Endodermal cell (in vitro differentiated cells): ENCODE results near the gene ANKS1B. TPM values are rescaled to one million over a fixed set of nuclear protein-coding genes. Genes with fewer than 3 reads are reported as not detected.
"Not testable (repeated sequence)": the region's sequence is repeated elsewhere in the genome, so short reads cannot be mapped to it uniquely, and the experiment has no call there.

ENCODE experiments used
- DNase-seq: peaks from one replicate; pipeline ENCODE4 v3.0.0-alpha.2; 2017
- H3K27ac ChIP-seq: 2 replicates; pipeline ENCODE4 v1.5.1; 2013; ENCODE audit warnings: mild to moderate bottlenecking, low read depth, low read length, moderate library complexity
- H3K27me3 ChIP-seq: 2 replicates; pipeline ENCODE4 v1.6.1; 2013; ENCODE audit warnings: mild to moderate bottlenecking, low read length, moderate library complexity; ENCODE audit not compliant: insufficient read depth, control insufficient read depth, poor library complexity, severe bottlenecking
- H3K36me3 ChIP-seq: 2 replicates; pipeline ENCODE4 v1.7.0; 2013; ENCODE audit warnings: mild to moderate bottlenecking, low read length, moderate library complexity; ENCODE audit not compliant: control insufficient read depth, insufficient read depth
- H3K4me1 ChIP-seq: one replicate; pipeline ENCODE4 v1.7.0; 2013; ENCODE audit warnings: low read length; ENCODE audit not compliant: control insufficient read depth, insufficient read depth
- H3K4me3 ChIP-seq: 2 replicates; pipeline ENCODE4 v1.5.1; 2013; ENCODE audit warnings: mild to moderate bottlenecking, low read length, moderate library complexity
- H3K9ac ChIP-seq: 2 replicates; pipeline ENCODE4 v1.6.1; 2013; ENCODE audit warnings: mild to moderate bottlenecking, low read length, moderate library complexity; ENCODE audit not compliant: poor library complexity, severe bottlenecking; ENCODE audit errors: extremely low read depth
- H3K9me3 ChIP-seq: 2 replicates; pipeline ENCODE4 v1.6.1; 2013; ENCODE audit warnings: mild to moderate bottlenecking, low read length, moderate library complexity; ENCODE audit not compliant: control insufficient read depth
- H3K27ac Mint-ChIP-seq: 2 replicates; pipeline ENCODE4 v1.8.0; 2020; ENCODE audit warnings: mixed read lengths
- H3K27me3 Mint-ChIP-seq: 2 replicates; pipeline ENCODE4 v1.8.0; 2021; ENCODE audit warnings: mild to moderate bottlenecking, mixed read lengths; ENCODE audit not compliant: insufficient read depth
- H3K36me3 Mint-ChIP-seq: 2 replicates; pipeline ENCODE4 v1.8.0; 2020; ENCODE audit warnings: low read depth, mixed read lengths
- H3K4me1 Mint-ChIP-seq: 2 replicates; pipeline ENCODE4 v1.8.0; 2020; ENCODE audit warnings: mixed read lengths
- H3K4me3 Mint-ChIP-seq: 2 replicates; pipeline ENCODE4 v1.8.0; 2020; ENCODE audit warnings: mild to moderate bottlenecking, moderate library complexity, mixed read lengths
- H3K9me3 Mint-ChIP-seq: 2 replicates; pipeline ENCODE4 v1.8.0; 2020; ENCODE audit warnings: mild to moderate bottlenecking, mixed read lengths
- CTCF ChIP-seq: fragments of 200-600 bp; sonication (generic); conservative IDR thresholded peaks from 2 replicates; pipeline ENCODE4 v1.5.0; 2021; ENCODE audit warnings: antibody characterized with exemption, mild to moderate bottlenecking
- WGBS, 2 experiments: methylation state at CpG; one replicate each; pipeline versions ENCODE4 v1.1.5 to v1.1.7; 2013; ENCODE audit warnings: missing lambda C conversion rate in 2 of 2, mixed read lengths in 1 of 2; ENCODE audit not compliant: insufficient coverage in 1 of 2, insufficient read length in 1 of 2; 5-methylcytosine and 5-hydroxymethylcytosine counted together
- total RNA-seq, 2 donors: library from RNA; stranded (reverse); fragmentation: NEBNext Ultra II Directional in 1 of 2; extraction: Animal tissue kit (Norgen Biotek cat#: 25700) in 1 of 2; gene quantifications; 2 replicates in 1 of 2; 3 replicates in 1 of 2; pipeline ENCODE4 v1.2.1, GENCODE V29; 2021

ANKS1B gene
- total RNA-seq, 2 donors from 2014 or later: 28.5 to 65.8 TPM

GRCh38 chr12:99330216-99330615 is 654.5 kb downstream of the ANKS1B start:
- H3K36me3 Mint-ChIP-seq: no peaks in the 10 kb centered on the region
- no peak for DNase-seq
- Histone ChIP-seq H3K27ac (no peak overlapping the region), H3K27me3 (no peaks in the 10 kb centered on the region), H3K4me1 (no peaks in the 10 kb centered on the region), H3K9me3 (no peaks in the 10 kb centered on the region), H3K4me3 (no peak overlapping the region), H3K9ac (no peak overlapping the region), H3K36me3 (no peaks in the 10 kb centered on the region)
- no peaks in the 10 kb centered on the region for H3K27me3 Mint-ChIP-seq
- H3K9me3 Mint-ChIP-seq: no peaks in the 10 kb centered on the region
- H3K4me1 Mint-ChIP-seq: no peaks in the 10 kb centered on the region
- TF ChIP-seq CTCF: no peak
- 70% methylated on average over 1 of the region's 1 CpG; no CpG with 5 or more reads in 1 of the 2 experiments for WGBS, 2 experiments
- no peak overlapping the region for H3K27ac Mint-ChIP-seq
- H3K4me3 Mint-ChIP-seq: no peak overlapping the region

- H3K9ac ChIP-seq, H3K27me3 Mint-ChIP-seq, H3K4me3 ChIP-seq, H3K9me3 ChIP-seq, H3K36me3 Mint-ChIP-seq, H3K4me1 ChIP-seq, H3K36me3 ChIP-seq, H3K27ac Mint-ChIP-seq, H3K4me3 Mint-ChIP-seq, DNase-seq, H3K27ac ChIP-seq, H3K4me1 Mint-ChIP-seq, H3K27me3 ChIP-seq: not testable (repeated sequence)
- peaks cover 45% of the 10 kb centered on the region for H3K9me3 Mint-ChIP-seq
- WGBS, 2 experiments: 95% methylated on average over 7 of the region's 9 CpGs; no CpG with 5 or more reads in 1 of the 2 experiments
Measured at GRCh38 chr12:99321210-99321609, 663.5 kb downstream of the ANKS1B start.

GRCh38 chr12:99311373-99311772 is 673.4 kb downstream of the ANKS1B start:
- Mint-ChIP-seq H3K4me1 (no peaks in the 10 kb centered on the region), H3K36me3 (no peaks in the 10 kb centered on the region), H3K27ac (no peak overlapping the region), H3K4me3 (no peak overlapping the region), H3K9me3 (peaks cover 4% of the 10 kb centered on the region), H3K27me3 (no peaks in the 10 kb centered on the region)
- no peak overlapping the region for H3K9ac ChIP-seq
- no peaks in the 10 kb centered on the region for H3K36me3 ChIP-seq
- no peaks in the 10 kb centered on the region for H3K27me3 ChIP-seq
- no peak for TF ChIP-seq CTCF
- no peak overlapping the region for H3K27ac ChIP-seq
- H3K9me3 ChIP-seq: no peaks in the 10 kb centered on the region
- H3K4me3 ChIP-seq: no peak overlapping the region
- no peaks in the 10 kb centered on the region for H3K4me1 ChIP-seq
- no peak for DNase-seq
- 89% methylated on average over 1 of the region's 1 CpG; no CpG with 5 or more reads in 1 of the 2 experiments for WGBS, 2 experiments

DNA sequence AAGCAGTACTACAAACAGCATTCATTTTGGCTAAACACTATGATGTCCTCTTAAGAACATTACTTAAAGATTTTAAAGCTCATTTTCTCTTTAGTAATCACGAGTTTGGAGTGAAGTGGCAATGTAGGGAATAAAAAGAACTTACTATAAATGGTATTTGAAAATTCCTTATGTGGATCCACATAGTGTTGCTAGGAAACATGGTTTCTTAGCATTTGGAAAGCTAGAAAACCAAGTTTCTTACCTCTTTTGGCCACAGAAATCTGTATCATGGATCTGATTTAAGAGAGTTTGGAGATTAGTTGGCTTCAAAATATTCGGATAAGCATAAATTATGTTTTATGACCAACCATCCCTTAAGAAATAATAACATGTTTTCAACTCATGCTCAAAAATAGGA is 674.9 kb downstream of the ANKS1B start:
- no peak for DNase-seq
- no peak for TF ChIP-seq CTCF
- Histone ChIP-seq H3K9ac (no peak overlapping the region), H3K36me3 (no peaks in the 10 kb centered on the region), H3K9me3 (no peaks in the 10 kb centered on the region), H3K27ac (no peak overlapping the region), H3K27me3 (no peaks in the 10 kb centered on the region), H3K4me1 (no peaks in the 10 kb centered on the region), H3K4me3 (no peak overlapping the region)
- Mint-ChIP-seq H3K4me1 (no peaks in the 10 kb centered on the region), H3K36me3 (no peaks in the 10 kb centered on the region), H3K4me3 (no peak overlapping the region), H3K9me3 (no peaks in the 10 kb centered on the region), H3K27me3 (no peaks in the 10 kb centered on the region), H3K27ac (no peak overlapping the region)
- 87% methylated on average over 1 of the region's 2 CpGs; no CpG with 5 or more reads in 1 of the 2 experiments for WGBS, 2 experiments
